Measurements from ENCODE around the gene SSNA1.

The SSNA1 gene

DNA sequence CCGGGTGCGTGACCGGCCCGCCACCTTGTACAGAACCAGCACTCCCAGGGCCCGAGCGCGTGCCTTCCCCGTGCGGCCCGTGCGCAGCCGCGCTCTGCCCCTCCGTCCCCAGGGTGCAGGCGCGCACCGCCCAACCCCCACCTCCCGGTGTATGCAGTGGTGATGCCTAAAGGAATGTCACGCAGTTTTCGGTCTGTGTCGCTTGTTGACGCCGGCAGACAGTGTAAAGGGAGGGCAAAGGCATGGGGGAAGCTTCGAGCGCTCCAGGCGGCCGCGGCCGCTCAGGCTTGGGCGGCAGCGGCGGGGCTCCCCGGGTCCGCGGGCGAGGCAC, 19.9 kb upstream of the SSNA1 start:
- DNase-seq (ENCODE audit: low read depth): no peak

- DNase-seq (ENCODE audit: low read depth): no peak
These were observed 19.3 kb upstream of the SSNA1 start for GRCh38 chr9:137168904-137169856.

DNA sequence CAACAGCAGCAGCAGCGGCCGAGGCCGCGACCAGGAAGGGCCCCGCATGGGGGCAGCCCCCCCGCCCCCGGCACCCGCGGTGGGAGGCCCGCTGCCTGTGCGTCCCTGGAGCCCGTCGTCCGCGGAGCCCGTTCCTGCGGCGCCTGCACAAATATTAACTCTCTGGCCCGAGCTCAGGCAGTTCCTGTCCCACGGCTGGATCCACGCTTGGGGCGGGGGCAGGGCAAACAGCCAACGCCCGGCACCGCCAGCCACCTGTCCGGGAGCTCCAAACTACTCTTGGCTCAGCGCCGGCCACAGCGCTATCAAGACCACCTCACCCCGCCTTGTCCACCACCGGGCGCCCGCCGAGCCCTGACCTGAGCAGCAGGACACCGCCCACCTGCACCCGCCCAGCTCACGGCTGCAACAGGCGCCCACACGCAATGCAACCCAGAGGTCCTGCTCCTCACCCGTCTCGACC, 18.5 kb upstream of the SSNA1 start, which contains the start of gene LRRC26:
Gene LRRC26 (minus strand): TSS at position 156 of the 463 bp plus-strand sequence. CDS start 108 bp downstream, at position 48.
- no peak for DNase-seq (ENCODE audit: low read depth)

DNA sequence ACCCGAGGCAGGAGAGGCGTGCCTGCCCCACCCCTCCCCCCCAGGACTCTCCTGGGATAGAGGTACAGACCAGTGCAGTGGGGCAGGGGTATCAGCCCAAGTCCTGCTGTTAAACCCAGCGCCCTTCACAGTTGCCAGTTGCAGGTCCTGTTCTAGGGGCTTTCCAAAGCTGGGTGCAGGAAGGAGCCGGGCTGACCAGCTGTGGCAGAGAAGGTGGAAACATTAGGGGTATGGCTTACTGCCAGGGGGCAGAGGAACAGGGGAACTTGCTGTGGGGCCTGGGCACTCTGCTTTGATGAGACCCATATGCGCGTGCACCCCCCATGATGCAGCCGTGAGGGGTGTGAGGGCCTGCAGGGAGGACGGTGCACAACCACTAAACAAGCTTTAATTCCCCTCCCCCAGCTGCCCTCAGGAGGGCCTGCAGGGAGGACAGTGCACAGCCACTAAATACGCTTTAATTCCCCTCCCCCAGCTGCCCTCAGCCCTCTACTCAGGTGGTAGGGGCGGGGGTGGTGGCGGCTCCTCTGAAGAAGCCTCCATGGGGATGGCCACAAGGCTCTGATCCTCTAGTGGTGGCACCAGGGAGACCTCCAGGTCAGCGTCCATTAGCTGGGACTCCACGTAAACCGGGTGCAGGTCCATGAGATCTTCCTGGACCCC, 17.9 kb upstream of the SSNA1 start:
- no peak for DNase-seq (ENCODE audit: low read depth)

DNA sequence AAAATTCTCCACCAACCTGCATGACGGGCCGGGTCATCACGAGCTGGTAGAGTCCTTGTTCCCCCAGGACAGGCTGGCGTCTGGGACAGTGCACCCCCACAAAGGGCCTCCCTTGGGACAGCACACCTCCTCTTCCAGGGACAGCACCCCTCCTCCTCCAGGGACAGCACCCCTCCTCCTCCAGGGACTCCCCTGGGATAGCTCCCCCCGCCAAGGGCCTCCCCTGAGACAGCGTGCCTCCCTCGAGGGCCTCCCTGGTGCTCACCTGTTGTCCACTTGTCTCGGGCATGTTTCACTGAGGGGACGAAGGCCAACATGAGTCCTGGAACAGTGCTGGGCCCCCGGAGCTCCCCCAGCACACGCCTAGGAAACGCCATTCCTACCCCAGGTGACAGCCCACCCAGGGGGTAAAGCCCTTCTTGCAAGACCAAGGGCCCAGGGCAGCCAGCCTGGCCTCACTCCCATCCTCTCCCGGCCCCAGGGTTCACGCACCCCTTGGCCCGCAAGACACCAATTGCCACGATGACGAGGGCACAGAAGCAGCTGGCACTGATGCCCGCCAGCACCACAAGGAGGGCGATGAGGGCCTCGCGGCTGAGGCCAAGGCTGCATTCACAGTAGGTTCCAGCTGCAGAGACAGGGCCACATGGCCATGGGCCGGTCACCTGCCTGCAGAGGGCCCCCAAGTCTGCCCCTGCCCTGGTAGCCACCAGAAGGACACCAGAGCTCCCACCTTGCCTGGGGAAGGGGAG, 17.2 kb upstream of the SSNA1 start:
- DNase-seq (ENCODE audit: low read depth): no peak

GRCh38 chr9:137172901-137173795, 15.3 kb upstream of the SSNA1 start:
- DNase-seq (ENCODE audit: low read depth): no peak

- DNase-seq (ENCODE audit: low read depth): no peak
These were observed 14.4 kb upstream of the SSNA1 start for GRCh38 chr9:137173796-137174664.

DNA sequence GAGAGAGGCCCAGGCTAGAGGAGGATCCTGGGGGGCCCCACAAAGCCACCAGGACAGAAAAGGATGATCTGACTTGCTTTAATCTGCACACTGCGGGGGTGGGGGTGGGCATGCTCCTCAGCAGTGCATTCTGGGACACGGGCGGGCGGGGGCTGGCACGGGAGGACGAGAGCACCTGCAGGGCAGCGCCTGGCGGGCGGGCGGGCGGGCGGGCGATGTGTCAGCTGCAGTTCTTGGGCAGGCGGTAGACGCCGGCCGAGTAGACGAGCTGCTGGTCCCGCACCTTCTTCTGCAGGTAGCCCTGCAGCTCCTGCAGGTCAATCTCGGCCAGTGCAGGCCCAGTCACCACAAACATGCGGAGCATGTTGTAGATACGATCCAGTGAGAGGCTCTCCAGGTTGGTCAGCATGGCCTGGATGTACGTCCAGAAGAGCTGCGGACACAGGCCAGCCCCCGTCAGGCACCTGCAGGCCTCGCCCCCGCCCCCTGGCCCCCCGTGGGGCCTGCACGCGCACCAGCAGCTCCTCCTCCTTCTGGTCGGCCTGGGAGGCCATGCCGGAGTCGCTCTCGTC, 13.7 kb upstream of the SSNA1 start:
- no peak for DNase-seq (ENCODE audit: low read depth)

- no peak for DNase-seq (ENCODE audit: low read depth)
These were observed 13.0 kb upstream of the SSNA1 start for GRCh38 chr9:137175345-137175961.

DNA sequence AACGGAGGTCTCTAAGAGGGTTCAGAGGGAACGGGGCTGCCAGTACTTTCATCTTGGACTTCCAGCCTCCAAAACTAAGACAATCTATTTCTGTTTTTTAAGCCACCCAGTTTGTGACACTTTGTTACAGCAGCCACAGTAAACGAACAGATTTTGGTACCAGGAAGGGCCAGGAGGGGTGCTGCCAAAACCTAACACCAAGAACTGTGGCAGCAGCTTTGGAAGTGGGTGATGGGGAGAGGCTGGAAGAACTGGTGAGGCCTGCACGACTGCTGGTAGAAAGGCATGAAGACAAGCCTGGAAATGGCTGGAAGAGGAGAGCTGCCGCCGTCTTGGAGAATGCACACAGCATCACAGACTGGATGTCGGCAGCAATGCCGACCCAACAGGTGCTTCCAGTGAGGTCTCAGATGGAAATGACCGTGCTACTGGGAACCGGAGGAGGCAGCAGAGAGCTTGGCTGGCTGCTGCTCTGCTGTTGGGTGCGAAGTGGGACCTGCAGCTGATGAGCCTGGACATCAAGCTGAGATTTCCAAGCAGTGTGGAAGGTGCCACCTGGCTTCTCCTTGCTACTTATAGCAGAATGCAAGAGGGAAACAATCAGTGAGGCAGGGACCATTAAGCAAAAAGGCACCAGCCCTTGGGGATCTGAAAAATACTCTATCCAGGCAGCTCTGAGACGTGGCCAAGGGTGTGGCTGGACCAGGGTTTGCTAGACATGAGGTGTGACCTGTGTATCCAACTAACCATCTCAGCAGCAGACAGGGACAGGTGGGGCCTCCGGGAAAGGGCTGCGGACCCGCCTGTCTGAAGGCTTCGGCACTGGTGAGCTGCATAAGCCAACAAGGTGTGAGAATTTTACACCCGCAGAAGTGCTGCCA, 11.9 kb upstream of the SSNA1 start:
- DNase-seq (ENCODE audit: low read depth): no peak

- DNase-seq (ENCODE audit: low read depth): no peak
These were observed 10.1 kb upstream of the SSNA1 start for GRCh38 chr9:137178201-137178938.

DNA sequence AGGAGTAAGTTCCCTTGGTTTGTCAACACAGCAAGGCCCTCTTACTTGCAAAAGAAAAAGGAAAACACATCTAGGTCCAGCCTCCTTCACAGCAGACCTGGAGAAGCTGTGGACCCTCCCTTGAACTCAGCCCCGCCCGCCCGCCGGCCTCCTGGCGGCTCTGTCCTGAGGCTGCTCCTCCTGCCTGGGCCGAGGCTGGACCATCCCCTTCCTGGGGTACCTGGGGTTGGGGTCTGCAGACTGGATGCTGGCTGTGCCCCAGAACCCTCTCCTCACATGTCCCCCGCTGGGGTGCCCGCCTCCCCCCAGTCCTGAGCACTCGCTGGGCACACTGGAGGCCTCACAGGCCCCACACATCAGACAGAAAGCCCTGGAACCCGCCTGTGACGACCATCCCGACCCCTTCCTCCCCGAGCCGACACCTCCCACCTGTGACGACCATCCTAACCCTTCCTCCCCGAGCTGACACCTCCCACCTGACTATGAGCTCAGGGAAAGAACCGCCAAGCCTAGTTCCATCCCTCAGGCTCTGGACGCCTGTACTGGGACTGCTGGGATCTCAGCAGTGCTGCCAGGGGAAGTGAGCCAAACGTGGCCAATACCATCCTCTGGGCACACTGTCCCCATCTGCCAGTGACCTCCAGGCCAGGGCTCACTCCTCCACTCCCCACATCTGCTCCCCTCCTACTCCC, 9.4 kb upstream of the SSNA1 start:
- DNase-seq (ENCODE audit: low read depth): no peak

DNA sequence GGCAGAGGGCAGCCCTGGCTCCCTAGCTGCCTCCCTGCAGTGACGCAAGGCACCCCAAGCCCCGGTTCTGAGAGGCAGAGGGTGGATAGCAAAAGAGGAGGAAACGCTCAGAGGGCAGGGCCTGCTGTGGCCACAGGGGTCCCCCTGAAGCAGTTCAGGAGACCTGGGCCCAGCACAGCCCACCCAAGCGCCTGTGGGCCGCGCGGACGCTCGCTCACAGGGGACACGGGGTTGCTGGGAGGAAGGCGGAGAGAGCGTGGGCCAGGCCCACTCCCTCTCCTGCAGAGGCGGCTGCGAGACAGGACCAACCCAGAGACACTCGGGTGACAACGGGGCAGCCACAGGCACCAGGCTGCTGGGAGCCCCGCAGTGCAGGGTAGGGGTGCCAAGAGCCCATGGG, 8.7 kb upstream of the SSNA1 start:
- no peak for DNase-seq (ENCODE audit: low read depth)

GRCh38 chr9:137180491-137180890, 8.0 kb upstream of the SSNA1 start:
- DNase-seq (ENCODE audit: low read depth): no peak

GRCh38 chr9:137181680-137182079, 6.8 kb upstream of the SSNA1 start:
- no peak for DNase-seq (ENCODE audit: low read depth)

DNA sequence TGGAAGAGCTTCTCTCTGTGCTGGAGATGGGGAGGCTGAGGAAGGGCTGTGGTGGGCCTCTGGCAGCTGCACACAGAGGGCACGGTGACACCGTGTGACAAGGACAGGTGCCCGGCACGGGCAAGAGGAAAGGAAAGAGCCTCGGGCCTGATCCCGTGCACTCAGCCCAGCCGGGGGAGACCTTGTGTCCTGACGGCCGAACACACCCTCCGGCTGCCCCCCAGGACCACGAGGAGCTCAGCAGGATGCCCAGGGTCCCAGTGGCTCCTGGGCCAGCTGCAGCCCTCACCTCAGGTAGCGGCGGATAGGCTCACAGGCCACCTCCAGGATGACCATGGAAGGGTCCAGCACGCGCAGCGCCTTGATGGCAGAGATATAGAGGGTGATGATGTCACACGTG, 5.6 kb upstream of the SSNA1 start:
- DNase-seq (ENCODE audit: low read depth): no peak

DNA sequence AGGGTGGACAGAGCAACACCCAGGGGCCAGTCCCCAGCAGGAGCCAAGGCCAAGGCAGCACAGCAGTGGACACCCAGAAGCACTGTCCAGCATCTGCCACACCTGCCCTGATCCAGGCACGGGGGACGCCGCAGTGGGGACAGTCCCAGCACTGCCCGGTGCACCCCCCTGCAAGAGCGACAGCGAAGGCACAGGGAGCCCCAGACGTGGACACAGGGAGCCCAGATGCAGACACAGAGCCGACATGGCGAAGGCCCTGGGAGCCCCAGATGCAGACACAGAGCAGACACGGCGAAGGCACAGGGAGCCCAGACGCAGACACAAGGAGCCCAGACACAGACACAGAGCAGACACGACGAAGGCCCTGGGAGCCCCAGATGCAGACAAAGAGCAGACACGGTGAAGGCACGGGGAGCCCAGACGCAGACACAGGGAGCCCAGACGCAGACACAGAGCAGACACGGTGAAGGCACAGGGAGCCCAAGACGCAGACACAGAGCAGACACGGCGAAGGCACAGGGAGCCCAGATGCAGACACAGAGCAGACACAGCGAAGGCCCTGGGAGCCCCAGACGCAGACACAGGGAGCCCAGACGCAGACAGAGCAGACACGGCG, 4.4 kb upstream of the SSNA1 start:
- DNase-seq (ENCODE audit: low read depth): no peak
